Measurements from ENCODE around the gene EXOC6B. TPM values are rescaled to one million over a fixed set of nuclear protein-coding genes. Genes with fewer than 3 reads are reported as not detected.

The EXOC6B gene
- total and polyA plus RNA-seq, 2 of the 8 experiments (the other 6 are each of a cell fraction or from before 2014, with no cell fraction given), result 13.5 to 33.0 TPM

DNA sequence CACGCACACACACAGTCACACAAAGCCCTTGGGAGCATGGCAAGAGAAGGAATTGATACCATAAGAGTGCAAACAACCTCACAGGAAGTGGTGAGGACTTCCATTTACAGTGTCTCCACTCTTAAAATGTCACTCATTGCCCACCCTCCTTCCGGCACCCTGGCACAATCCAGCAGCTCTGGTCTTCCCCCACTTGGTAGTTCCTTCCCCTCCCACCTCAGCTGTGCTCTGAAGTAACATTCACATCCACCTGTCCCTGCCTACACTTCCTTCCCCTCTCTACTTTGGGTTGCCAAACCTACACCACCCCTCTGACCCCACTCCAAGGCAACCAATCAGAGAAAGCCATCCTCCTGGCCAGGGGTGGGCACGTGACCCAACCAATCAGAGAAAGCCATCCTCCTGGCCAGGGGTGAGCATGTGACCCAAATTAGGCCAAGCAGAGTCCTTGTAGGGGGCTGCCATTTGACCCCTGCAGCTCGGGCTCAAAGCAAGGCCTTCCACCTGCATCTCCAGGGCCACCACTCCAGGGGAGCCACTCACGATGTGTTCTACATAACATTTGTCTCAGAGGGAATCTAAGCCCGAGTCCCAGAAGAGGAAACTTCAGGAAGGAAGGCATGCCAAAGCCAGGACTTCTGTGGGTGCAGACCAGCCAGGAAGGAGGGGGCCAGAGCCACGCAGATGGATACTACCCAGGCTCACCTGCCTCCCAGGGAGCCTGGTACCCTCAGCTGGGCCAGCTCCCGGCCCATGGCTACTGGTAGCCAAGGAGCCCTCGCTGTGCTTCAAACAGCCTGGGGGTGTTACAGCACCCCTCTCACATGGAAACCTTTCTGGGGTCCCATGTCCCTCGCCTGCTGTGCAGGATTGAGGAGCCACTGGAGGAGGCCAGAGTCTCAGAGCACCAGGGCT lies 699.4 kb downstream of the EXOC6B start:
- WGBS, 2 experiments (ENCODE audit: extremely low coverage in 1 of 2, insufficient coverage in 1 of 2, insufficient read length in 1 of 2, insufficient replicate concordance in 2 of 2, low coverage in 1 of 2, low lambda C conversion rate in 2 of 2, missing lambda C conversion rate in 1 of 2), result 93% methylated on average over 10 of the region's 10 CpGs; no CpG with 5 or more reads in 1 of the 2 experiments
- Histone ChIP-seq H3K9ac (replicated peaks in 1 of 4; ENCODE audit: extremely low read depth in 1 of 4, low read depth in 3 of 4, low read length in 3 of 4) (no peak overlapping the region), H3K4me3 (ENCODE audit: extremely low read depth in 1 of 4, insufficient read depth in 2 of 4, low read depth in 3 of 4, low read length in 4 of 4) (no peak overlapping the region)
- TF ChIP-seq, protein P1, sequence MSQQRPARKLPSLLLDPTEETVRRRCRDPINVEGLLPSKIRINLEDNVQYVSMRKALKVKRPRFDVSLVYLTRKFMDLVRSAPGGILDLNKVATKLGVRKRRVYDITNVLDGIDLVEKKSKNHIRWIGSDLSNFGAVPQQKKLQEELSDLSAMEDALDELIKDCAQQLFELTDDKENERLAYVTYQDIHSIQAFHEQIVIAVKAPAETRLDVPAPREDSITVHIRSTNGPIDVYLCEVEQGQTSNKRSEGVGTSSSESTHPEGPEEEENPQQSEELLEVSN (IDR thresholded peaks at IDR 0.05), result no peak
- TF ChIP-seq RBBP5 (IDR thresholded peaks at IDR 0.05; ENCODE audit: borderline replicate concordance, low read depth, low read length) (no peak), ASH2L (IDR thresholded peaks at IDR 0.05; ENCODE audit: low read length) (no peak), EP300 (IDR thresholded peaks at IDR 0.05; ENCODE audit: borderline replicate concordance in 1 of 2, low read depth in 2 of 2, low read length in 2 of 2) (no peak), SIX5 (IDR thresholded peaks at IDR 0.05; ENCODE audit: low read depth, low read length) (no peak), RXRA (IDR thresholded peaks at IDR 0.05; ENCODE audit: insufficient read depth, low read depth, low read length) (no peak), YY1 (IDR thresholded peaks at IDR 0.05; ENCODE audit: low read depth, low read length) (no peak), BCL11A (IDR thresholded peaks at IDR 0.05; ENCODE audit: low read depth in 2 of 2, low read length in 2 of 2) (no peak), TCF12 (IDR thresholded peaks at IDR 0.05; ENCODE audit: low read depth, low read length) (no peak), CHD1 (IDR thresholded peaks at IDR 0.05; ENCODE audit: low read depth, low read length) (no peak), POLR2A (IDR thresholded peaks at IDR 0.05; ENCODE audit: control extremely low read depth in 1 of 2, low read depth in 2 of 2, low read length in 2 of 2) (no peak), BRCA1 (IDR thresholded peaks at IDR 0.05; ENCODE audit: low read depth, low read length) (no peak)

More for the DNA sequence above, 699.4 kb downstream of the EXOC6B start:
- peaks cover 0 to 4% (median 0%) of the 10 kb centered on the region in 4 experiments; a peak in 1 of 7 replicates for H3K27me3 ChIP-seq (replicated peaks in 1 of 4; ENCODE audit: control insufficient read depth in 3 of 4, extremely low read depth in 1 of 4, insufficient read depth in 3 of 4, low read length in 3 of 4)
- no peak overlapping the region for H2BK15ac ChIP-seq (ENCODE audit: low read length)
- H3K14ac ChIP-seq (ENCODE audit: insufficient read length), result no peak overlapping the region
- no peaks in the 10 kb centered on the region for H3K36me3 ChIP-seq (ENCODE audit: control insufficient read depth in 2 of 4, insufficient read depth in 4 of 4, low read length in 3 of 4)
- FAIRE-seq (no peak), DNase-seq (ENCODE audit: low read depth in 1 of 2, low spot score in 2 of 2) (peak in 1 of 2 experiments; percentile 41)
- no peak overlapping the region for H2AFZ ChIP-seq (ENCODE audit: low read length)
- ChIA-PET POLR2A (ENCODE audit: partially characterized antibody) (no interaction called here), CTCF (ENCODE audit: partially characterized antibody) (interaction anchor here (1.0 to 7.7 kb wide), 3 partner anchors 10 to 12 kb away, joined by 3 to 44 read pairs (median 14); no protein-coding TSS in a partner anchor)
- no peak overlapping the region for H2AK5ac ChIP-seq (ENCODE audit: low read depth, low read length)
- no peaks in the 10 kb centered on the region for H4K20me1 ChIP-seq (replicated peaks in 1 of 2; ENCODE audit: control insufficient read depth in 1 of 2, insufficient read depth in 2 of 2, low read length in 2 of 2)
- H3K27ac ChIP-seq (ENCODE audit: low read depth, low read length), result no peak overlapping the region
- no peak overlapping the region for H3K4me2 ChIP-seq (ENCODE audit: insufficient read depth in 1 of 2, low read depth in 2 of 2, low read length in 2 of 2)
- no peak overlapping the region for H2BK20ac ChIP-seq (ENCODE audit: low read length)
- no peak overlapping the region; the same call in 1 of the 2 replicates for H3K18ac ChIP-seq (ENCODE audit: extremely low read depth, low read length)
- H2BK12ac ChIP-seq (ENCODE audit: low read depth, low read length), result no peak overlapping the region
- H3K23ac ChIP-seq (ENCODE audit: insufficient read length), result no peak overlapping the region
- H3K79me1 ChIP-seq (ENCODE audit: low read depth, low read length), result no peaks in the 10 kb centered on the region
- H3K79me2 ChIP-seq (ENCODE audit: control insufficient read depth in 1 of 2, insufficient read depth in 2 of 2, low read length in 2 of 2), result no peaks in the 10 kb centered on the region
- no peak overlapping the region for H2BK5ac ChIP-seq (ENCODE audit: low read depth, low read length)
- H3K56ac ChIP-seq (replicated peaks; ENCODE audit: insufficient read length, low read depth, low read length), result no peak overlapping the region
- H3K9me3 ChIP-seq (ENCODE audit: insufficient read depth in 2 of 2, low read depth in 1 of 2, low read length in 1 of 2), result no peaks in the 10 kb centered on the region
- H3K4me1 ChIP-seq (replicated peaks in 1 of 4; ENCODE audit: control insufficient read depth in 3 of 4, insufficient read depth in 4 of 4, low read length in 3 of 4), result peaks cover 0 to 9% (median 6%) of the 10 kb centered on the region in 4 experiments; a peak in 5 of 7 replicates
- no peak overlapping the region for H3K4ac ChIP-seq (replicated peaks; ENCODE audit: insufficient read length, low read depth, low read length)
- no peak overlapping the region for H4K91ac ChIP-seq (replicated peaks; ENCODE audit: insufficient read length, low read length)
- H4K5ac ChIP-seq (ENCODE audit: insufficient read length, low read depth, low read length), result no peak overlapping the region
- H4K8ac ChIP-seq (ENCODE audit: extremely low read depth, insufficient read depth, low read length), result no peak overlapping the region
- H2BK120ac ChIP-seq (replicated peaks; ENCODE audit: low read depth, low read length), result no peak overlapping the region
- H3K23me2 ChIP-seq (ENCODE audit: low read depth, low read length), result no peaks in the 10 kb centered on the region
